Measurements from ENCODE around the gene OBP2A.
"Not testable (repeated sequence)": the region's sequence is repeated elsewhere in the genome, so short reads cannot be mapped to it uniquely, and the experiment has no call there.

The OBP2A gene

GRCh38 chr9:135530146-135530545 is 15.8 kb upstream of the OBP2A start:
- H3K4me1 ChIP-seq (ENCODE audit: control insufficient read depth in 1 of 2, insufficient read depth in 2 of 2, low read length in 2 of 2), result peaks cover 0 to 4% of the 10 kb centered on the region in 2 donors
- no peaks in the 10 kb centered on the region for H3K27me3 ChIP-seq (ENCODE audit: control insufficient read depth in 1 of 2, insufficient read depth in 2 of 2, low read length in 2 of 2)
- no peaks in the 10 kb centered on the region for H3K9me3 ChIP-seq (ENCODE audit: control insufficient read depth in 1 of 2, low read length in 2 of 2)
- H3K27ac ChIP-seq (ENCODE audit: low read depth, low read length), result no peak overlapping the region
- H3K4me3 ChIP-seq (ENCODE audit: low read depth in 1 of 2, low read length in 2 of 2), result no peak overlapping the region
- H3K9ac ChIP-seq (ENCODE audit: low read depth in 1 of 2, low read length in 2 of 2), result no peak overlapping the region
- no peaks in the 10 kb centered on the region for H3K36me3 ChIP-seq (ENCODE audit: control insufficient read depth in 1 of 2, insufficient read depth in 2 of 2, low read length in 2 of 2)

GRCh38 chr9:135531096-135531495 is 14.8 kb upstream of the OBP2A start:
- Histone ChIP-seq H3K9ac (ENCODE audit: low read depth in 1 of 2, low read length in 2 of 2) (no peak overlapping the region), H3K4me3 (ENCODE audit: low read depth in 1 of 2, low read length in 2 of 2) (no peak overlapping the region), H3K9me3 (ENCODE audit: control insufficient read depth in 1 of 2, low read length in 2 of 2) (no peaks in the 10 kb centered on the region), H3K27ac (ENCODE audit: low read depth, low read length) (no peak overlapping the region), H3K36me3 (ENCODE audit: control insufficient read depth in 1 of 2, insufficient read depth in 2 of 2, low read length in 2 of 2) (no peaks in the 10 kb centered on the region), H3K27me3 (ENCODE audit: control insufficient read depth in 1 of 2, insufficient read depth in 2 of 2, low read length in 2 of 2) (no peaks in the 10 kb centered on the region), H3K4me1 (ENCODE audit: control insufficient read depth in 1 of 2, insufficient read depth in 2 of 2, low read length in 2 of 2) (peaks cover 0 to 4% of the 10 kb centered on the region in 2 donors)

GRCh38 chr9:135533113-135533512 is 12.8 kb upstream of the OBP2A start:
- no peak overlapping the region for H3K4me3 ChIP-seq (ENCODE audit: low read depth in 1 of 2, low read length in 2 of 2)
- peaks cover 0 to 4% of the 10 kb centered on the region in 2 donors for H3K4me1 ChIP-seq (ENCODE audit: control insufficient read depth in 1 of 2, insufficient read depth in 2 of 2, low read length in 2 of 2)
- H3K36me3 ChIP-seq (ENCODE audit: control insufficient read depth in 1 of 2, insufficient read depth in 2 of 2, low read length in 2 of 2), result no peaks in the 10 kb centered on the region
- no peaks in the 10 kb centered on the region for H3K27me3 ChIP-seq (ENCODE audit: control insufficient read depth in 1 of 2, insufficient read depth in 2 of 2, low read length in 2 of 2)
- H3K9ac ChIP-seq (ENCODE audit: low read depth in 1 of 2, low read length in 2 of 2), result no peak overlapping the region
- H3K27ac ChIP-seq (ENCODE audit: low read depth, low read length), result no peak overlapping the region
- H3K9me3 ChIP-seq (ENCODE audit: control insufficient read depth in 1 of 2, low read length in 2 of 2), result no peaks in the 10 kb centered on the region

- Histone ChIP-seq H3K27ac (ENCODE audit: low read depth, low read length) (no peak overlapping the region), H3K36me3 (ENCODE audit: control insufficient read depth in 1 of 2, insufficient read depth in 2 of 2, low read length in 2 of 2) (no peaks in the 10 kb centered on the region), H3K9ac (ENCODE audit: low read depth in 1 of 2, low read length in 2 of 2) (no peak overlapping the region), H3K9me3 (ENCODE audit: control insufficient read depth in 1 of 2, low read length in 2 of 2) (no peaks in the 10 kb centered on the region), H3K4me1 (ENCODE audit: control insufficient read depth in 1 of 2, insufficient read depth in 2 of 2, low read length in 2 of 2) (peaks cover 0 to 4% of the 10 kb centered on the region in 2 donors), H3K4me3 (ENCODE audit: low read depth in 1 of 2, low read length in 2 of 2) (no peak overlapping the region), H3K27me3 (ENCODE audit: control insufficient read depth in 1 of 2, insufficient read depth in 2 of 2, low read length in 2 of 2) (no peaks in the 10 kb centered on the region)
These were observed 12.3 kb upstream of the OBP2A start for GRCh38 chr9:135533674-135534073.

GRCh38 chr9:135534192-135534711 is 11.7 kb upstream of the OBP2A start:
- H3K27ac ChIP-seq (ENCODE audit: low read depth, low read length), result not testable (repeated sequence)

GRCh38 chr9:135534826-135535225 is 11.1 kb upstream of the OBP2A start:
- H3K27me3 ChIP-seq (ENCODE audit: control insufficient read depth in 1 of 2, insufficient read depth in 2 of 2, low read length in 2 of 2); H3K4me1 ChIP-seq (ENCODE audit: control insufficient read depth in 1 of 2, insufficient read depth in 2 of 2, low read length in 2 of 2); H3K9ac ChIP-seq (ENCODE audit: low read depth in 1 of 2, low read length in 2 of 2); H3K36me3 ChIP-seq (ENCODE audit: control insufficient read depth in 1 of 2, insufficient read depth in 2 of 2, low read length in 2 of 2); H3K9me3 ChIP-seq (ENCODE audit: control insufficient read depth in 1 of 2, low read length in 2 of 2); H3K4me3 ChIP-seq (ENCODE audit: low read depth in 1 of 2, low read length in 2 of 2); H3K27ac ChIP-seq (ENCODE audit: low read depth, low read length): not testable (repeated sequence)

More at GRCh38 chr9:135534192-135534711, 11.7 kb upstream of the OBP2A start:
- H3K4me3 ChIP-seq (ENCODE audit: low read depth in 1 of 2, low read length in 2 of 2); H3K36me3 ChIP-seq (ENCODE audit: control insufficient read depth in 1 of 2, insufficient read depth in 2 of 2, low read length in 2 of 2); H3K9me3 ChIP-seq (ENCODE audit: control insufficient read depth in 1 of 2, low read length in 2 of 2); H3K9ac ChIP-seq (ENCODE audit: low read depth in 1 of 2, low read length in 2 of 2); H3K4me1 ChIP-seq (ENCODE audit: control insufficient read depth in 1 of 2, insufficient read depth in 2 of 2, low read length in 2 of 2); H3K27me3 ChIP-seq (ENCODE audit: control insufficient read depth in 1 of 2, insufficient read depth in 2 of 2, low read length in 2 of 2): not testable (repeated sequence)

GRCh38 chr9:135535631-135536030 is 10.3 kb upstream of the OBP2A start:
- H3K27me3 ChIP-seq (ENCODE audit: control insufficient read depth in 1 of 2, insufficient read depth in 2 of 2, low read length in 2 of 2); H3K27ac ChIP-seq (ENCODE audit: low read depth, low read length); H3K9me3 ChIP-seq (ENCODE audit: control insufficient read depth in 1 of 2, low read length in 2 of 2); H3K4me3 ChIP-seq (ENCODE audit: low read depth in 1 of 2, low read length in 2 of 2); H3K9ac ChIP-seq (ENCODE audit: low read depth in 1 of 2, low read length in 2 of 2); H3K36me3 ChIP-seq (ENCODE audit: control insufficient read depth in 1 of 2, insufficient read depth in 2 of 2, low read length in 2 of 2); H3K4me1 ChIP-seq (ENCODE audit: control insufficient read depth in 1 of 2, insufficient read depth in 2 of 2, low read length in 2 of 2): not testable (repeated sequence)

GRCh38 chr9:135536216-135536615 is 9.7 kb upstream of the OBP2A start:
- H3K27me3 ChIP-seq (ENCODE audit: control insufficient read depth in 1 of 2, insufficient read depth in 2 of 2, low read length in 2 of 2), result no peaks in the 10 kb centered on the region

GRCh38 chr9:135543262-135543894 is 2.5 kb upstream of the OBP2A start:
- H3K9me3 ChIP-seq (ENCODE audit: control insufficient read depth in 1 of 2, low read length in 2 of 2); H3K4me1 ChIP-seq (ENCODE audit: control insufficient read depth in 1 of 2, insufficient read depth in 2 of 2, low read length in 2 of 2); H3K36me3 ChIP-seq (ENCODE audit: control insufficient read depth in 1 of 2, insufficient read depth in 2 of 2, low read length in 2 of 2); H3K27me3 ChIP-seq (ENCODE audit: control insufficient read depth in 1 of 2, insufficient read depth in 2 of 2, low read length in 2 of 2); H3K4me3 ChIP-seq (ENCODE audit: low read depth in 1 of 2, low read length in 2 of 2); H3K27ac ChIP-seq (ENCODE audit: low read depth, low read length); H3K9ac ChIP-seq (ENCODE audit: low read depth in 1 of 2, low read length in 2 of 2): not testable (repeated sequence)

More at GRCh38 chr9:135536216-135536615, 9.7 kb upstream of the OBP2A start:
- no peak overlapping the region for H3K4me3 ChIP-seq (ENCODE audit: low read depth in 1 of 2, low read length in 2 of 2)
- H3K36me3 ChIP-seq (ENCODE audit: control insufficient read depth in 1 of 2, insufficient read depth in 2 of 2, low read length in 2 of 2), result no peaks in the 10 kb centered on the region
- no peak overlapping the region for H3K9ac ChIP-seq (ENCODE audit: low read depth in 1 of 2, low read length in 2 of 2)
- H3K4me1 ChIP-seq (ENCODE audit: control insufficient read depth in 1 of 2, insufficient read depth in 2 of 2, low read length in 2 of 2), result peaks cover 0 to 4% of the 10 kb centered on the region in 2 donors
- no peaks in the 10 kb centered on the region for H3K9me3 ChIP-seq (ENCODE audit: control insufficient read depth in 1 of 2, low read length in 2 of 2)
- H3K27ac ChIP-seq (ENCODE audit: low read depth, low read length), result no peak overlapping the region

- no peaks in the 10 kb centered on the region for H3K27me3 ChIP-seq (ENCODE audit: control insufficient read depth in 1 of 2, insufficient read depth in 2 of 2, low read length in 2 of 2)
- no peak overlapping the region for H3K27ac ChIP-seq (ENCODE audit: low read depth, low read length)
- no peaks in the 10 kb centered on the region for H3K36me3 ChIP-seq (ENCODE audit: control insufficient read depth in 1 of 2, insufficient read depth in 2 of 2, low read length in 2 of 2)
- H3K9ac ChIP-seq (ENCODE audit: low read depth in 1 of 2, low read length in 2 of 2), result no peak overlapping the region
- H3K4me3 ChIP-seq (ENCODE audit: low read depth in 1 of 2, low read length in 2 of 2), result no peak overlapping the region
- no peaks in the 10 kb centered on the region for H3K9me3 ChIP-seq (ENCODE audit: control insufficient read depth in 1 of 2, low read length in 2 of 2)
- no peaks in the 10 kb centered on the region for H3K4me1 ChIP-seq (ENCODE audit: control insufficient read depth in 1 of 2, insufficient read depth in 2 of 2, low read length in 2 of 2)
These were observed 818 bp upstream of the OBP2A start for GRCh38 chr9:135544981-135545635.

Measured in duodenal mucosa (tissue), 2 donors.